HCT116 (cell line): ENCODE data around the gene UNC5C. TPM values are rescaled to one million over a fixed set of nuclear protein-coding genes. Genes with fewer than 3 reads are reported as not detected.

Source experiments
- ATAC-seq: fragments of 200-7000 bp; cut with Tn5 transposase; 2 replicates; pipeline ENCODE4 v1.9.1; 2020; ENCODE audit warnings: mild to moderate bottlenecking, moderate library complexity
- BruUV-seq: library from RNA; stranded (reverse); fragments of 400-500 nt; replicated peaks from 2 replicates; lab custom pipeline; 2021; lab: Mats Ljungman, UMichigan
- CTCF ChIA-PET: fragments of 300-600 bp; sonication (Branson Sonifier 250); formaldehyde crosslinking; loops from one replicate; lab custom pipeline; 2021; ENCODE audit warnings: antibody characterized with exemption; lab: Charles Lee
- POLR2A ChIA-PET: fragments of 300-600, 350-600 bp; sonication (Branson Sonifier 250); formaldehyde crosslinking; loops from one replicate; lab custom pipeline; 2021; ENCODE audit warnings: antibody characterized with exemption; lab: Charles Lee
- RAD21 ChIA-PET, 2 experiments: fragments of 300-600 bp; sonication (Branson Sonifier 250); formaldehyde crosslinking; loops; one replicate each; lab custom pipeline; 2023; ENCODE audit warnings: low total read pairs in 2 of 2; ENCODE audit not compliant: uncharacterized antibody in 2 of 2, unreplicated experiment in 2 of 2, low non-redundant PET in 1 of 2; lab: Charles Lee
- DNase-seq: peaks from one replicate; pipeline ENCODE4 v3.0.0-alpha.2; 2010; ENCODE audit warnings: low read depth, low spot score
- H2AFZ ChIP-seq: fragments of 200-600 bp; shearing (Covaris generic), sonication (generic); 2 replicates; pipeline ENCODE4 v1.6.1; 2017; ENCODE audit warnings: low read depth, mixed run types, mixed read lengths, antibody characterized with exemption, low read length; ENCODE audit not compliant: poor library complexity, severe bottlenecking
- H3K27ac ChIP-seq: 2 replicates; pipeline ENCODE4 v1.5.1; 2012; ENCODE audit warnings: low read depth, low read length
- H3K27me3 ChIP-seq: fragments of 200-600 bp; sonication (generic); 2 replicates; pipeline ENCODE4 v1.6.1; 2016; ENCODE audit warnings: mixed run types, low read length, mixed read lengths; ENCODE audit not compliant: insufficient read depth
- H3K36me3 ChIP-seq, 2 experiments: fragments of 200-500 bp in 1 of 2; fragments of 200-600 bp in 1 of 2; sonication (Bioruptor generic) in 1 of 2; sonication (generic) in 1 of 2; 2 replicates each; pipeline versions ENCODE4 v1.5.1 to v1.6.1; 2014 to 2016; ENCODE audit warnings: low read length in 2 of 2, inconsistent platforms in 1 of 2, mixed read lengths in 1 of 2, mixed run types in 1 of 2; ENCODE audit not compliant: insufficient read depth in 2 of 2, control insufficient read depth in 1 of 2
- H3K4me1 ChIP-seq, 2 experiments: fragments of 200-600 bp in 1 of 2; sonication (generic) in 1 of 2; 2 replicates each; pipeline versions ENCODE4 v1.5.1 to v1.6.1; 2012 to 2017; ENCODE audit warnings: low read length in 2 of 2, inconsistent platforms in 1 of 2, mild to moderate bottlenecking in 1 of 2, mixed read lengths in 1 of 2, mixed run types in 1 of 2, moderate library complexity in 1 of 2; ENCODE audit not compliant: insufficient read depth in 2 of 2, control insufficient read depth in 1 of 2
- H3K4me2 ChIP-seq: fragments of 200-600 bp; sonication (generic); 2 replicates; pipeline ENCODE4 v1.6.1; 2017; ENCODE audit warnings: mixed run types, low read length, mixed read lengths
- H3K4me3 ChIP-seq, 2 experiments: fragments of 200-600 bp in 1 of 2; sonication (generic) in 1 of 2; replicated peaks in 1 of 2; 2 replicates each; pipeline ENCODE4 v1.5.1; 2011 to 2016; ENCODE audit warnings: low read length in 2 of 2, control low read depth in 1 of 2, low read depth in 1 of 2, mild to moderate bottlenecking in 1 of 2, mixed read lengths in 1 of 2, mixed run types in 1 of 2
- H3K79me2 ChIP-seq: fragments of 200-600 bp; sonication (generic); 2 replicates; pipeline ENCODE4 v1.6.1; 2017; ENCODE audit warnings: mild to moderate bottlenecking, mixed run types, low read length, moderate library complexity, mixed read lengths; ENCODE audit not compliant: insufficient read depth
- H3K9ac ChIP-seq: fragments of 200-600 bp; sonication (generic); 2 replicates; pipeline ENCODE4 v1.6.1; 2016; ENCODE audit warnings: low read length, mixed read lengths
- H3K9me2 ChIP-seq: fragments of 200-600 bp; sonication (generic), shearing (Covaris generic); 2 replicates; pipeline ENCODE4 v1.6.1; 2017; ENCODE audit warnings: mixed run types, mild to moderate bottlenecking, moderate library complexity; ENCODE audit not compliant: insufficient read depth
- H3K9me3 ChIP-seq, 2 experiments: fragments of 200-500 bp in 1 of 2; fragments of 200-600 bp in 1 of 2; sonication (Bioruptor generic) in 1 of 2; sonication (generic) in 1 of 2; 2 replicates each; pipeline ENCODE4 v1.6.1; 2014 to 2017; ENCODE audit warnings: low read length in 2 of 2, mixed read lengths in 2 of 2, inconsistent platforms in 1 of 2, low read depth in 1 of 2, mild to moderate bottlenecking in 1 of 2, mixed run types in 1 of 2, moderate library complexity in 1 of 2; ENCODE audit not compliant: control insufficient read depth in 1 of 2, insufficient read depth in 1 of 2
- H4K20me1 ChIP-seq: fragments of 200-600 bp; sonication (generic), shearing (Covaris generic); 2 replicates; pipeline ENCODE4 v1.6.1; 2017; ENCODE audit warnings: mixed run types, mild to moderate bottlenecking, moderate library complexity; ENCODE audit not compliant: insufficient read depth
- ATF3 ChIP-seq: IDR thresholded peaks from 2 replicates; pipeline ENCODE4 v1.6.1; 2012
- CBX3 ChIP-seq: IDR thresholded peaks from 2 replicates; pipeline ENCODE4 v1.6.1; 2012; ENCODE audit warnings: low read depth
- CEBPB ChIP-seq: IDR thresholded peaks from 2 replicates; pipeline ENCODE4 v1.6.1; 2012; ENCODE audit warnings: low read depth
- CTCF ChIP-seq, 3 experiments: fragments of 200-600 bp in 1 of 3; sonication (generic) in 1 of 3; IDR thresholded peaks in 2 of 3; conservative IDR thresholded peaks in 1 of 3; 2 replicates each; pipeline ENCODE4 v1.5.1; 2012 to 2017; ENCODE audit warnings: low read depth in 2 of 3, low read length in 2 of 3, antibody characterized with exemption in 1 of 3, borderline replicate concordance in 1 of 3, control low read depth in 1 of 3, mild to moderate bottlenecking in 1 of 3, mixed read lengths in 1 of 3, mixed run types in 1 of 3, moderate library complexity in 1 of 3; ENCODE audit not compliant: insufficient read depth in 1 of 3
- EGR1 ChIP-seq: IDR thresholded peaks from 2 replicates; pipeline ENCODE4 v1.6.1; 2012; ENCODE audit warnings: low read depth
- EZH2 ChIP-seq: fragments of 200-600 bp; sonication (generic); IDR thresholded peaks from 2 replicates; pipeline ENCODE4 v1.6.1; 2017; ENCODE audit warnings: antibody characterized with exemption, mixed run types
- FOSL1 ChIP-seq: IDR thresholded peaks from 2 replicates; pipeline ENCODE4 v1.6.1; 2012; ENCODE audit warnings: low read depth
- MAX ChIP-seq: IDR thresholded peaks from 2 replicates; pipeline ENCODE4 v1.6.1; 2012
- POLR2A ChIP-seq: IDR thresholded peaks from 2 replicates; pipeline ENCODE4 v1.7.0; 2011; ENCODE audit warnings: borderline replicate concordance; ENCODE audit not compliant: insufficient read depth, insufficient read length; ENCODE audit errors: extremely low read depth
- POLR2AphosphoS5 ChIP-seq: IDR thresholded peaks from 2 replicates; pipeline ENCODE4 v1.6.1; 2011; ENCODE audit warnings: mild to moderate bottlenecking, low read depth, low read length, moderate library complexity
- RAD21 ChIP-seq: IDR thresholded peaks from 2 replicates; pipeline ENCODE4 v1.6.1; 2012; ENCODE audit warnings: low read depth, mild to moderate bottlenecking
- REST ChIP-seq: IDR thresholded peaks from 2 replicates; pipeline ENCODE4 v1.6.1; 2012; ENCODE audit warnings: low read depth
- SIN3A ChIP-seq: IDR thresholded peaks from 2 replicates; pipeline ENCODE4 v1.6.1; 2012; ENCODE audit warnings: low read depth
- SRF ChIP-seq: IDR thresholded peaks from 2 replicates; pipeline ENCODE4 v1.6.1; 2012; ENCODE audit warnings: low read depth
- TCF7L2 ChIP-seq: IDR thresholded peaks from 2 replicates; pipeline ENCODE4 v1.7.0; 2011; ENCODE audit warnings: borderline replicate concordance, inconsistent platforms; ENCODE audit not compliant: insufficient read depth, insufficient read length; ENCODE audit errors: extremely low read depth
- YY1 ChIP-seq: IDR thresholded peaks from 2 replicates; pipeline ENCODE4 v1.6.1; 2011; ENCODE audit warnings: low read length, low read depth, moderate library complexity, mild to moderate bottlenecking; ENCODE audit not compliant: insufficient replicate concordance; ENCODE audit errors: extremely low read depth
- ZFX ChIP-seq: fragments of 450-650 bp; IDR thresholded peaks from 2 replicates; pipeline ENCODE4 v1.6.1; 2017
- ZNF274 ChIP-seq: fragments of 200-500 bp; sonication (Bioruptor generic); IDR thresholded peaks from 2 replicates; pipeline ENCODE4 v1.6.1; 2014; ENCODE audit warnings: mild to moderate bottlenecking, low read depth, low read length, inconsistent platforms
- intact Hi-C: fragments of 100-400 bp; cut with micrococcal nuclease; formaldehyde crosslinking; loops from 2 replicates; pipeline ENCODE4 v1.10.0; 2022
- total RNA-seq: library from RNA; stranded (reverse); gene quantifications from one replicate; pipeline ENCODE4 v1.2.1, GENCODE V29; 2021; ENCODE audit not compliant: unreplicated experiment

UNC5C gene
- total RNA-seq, 1 experiment from 2014 or later = not detected

GRCh38 chr4:95499291-95499696, 49.5 kb downstream of the UNC5C start:
- intact Hi-C loops = no loop called here
- CTCF ChIA-PET = no interaction called here
- RAD21 ChIA-PET = no interaction called here

More at GRCh38 chr4:95499291-95499696, 49.5 kb downstream of the UNC5C start:
- no peaks in the 10 kb centered on the region for H3K9me3 ChIP-seq
- H3K36me3 ChIP-seq = no peaks in the 10 kb centered on the region
- no peaks in the 10 kb centered on the region for H3K27me3 ChIP-seq
- H2AFZ ChIP-seq = no peak overlapping the region
- H3K9ac ChIP-seq = no peak overlapping the region
- no peaks in the 10 kb centered on the region for H4K20me1 ChIP-seq
- no peak overlapping the region for H3K4me3 ChIP-seq
- TF ChIP-seq MAX = no peak
- no peak for TF ChIP-seq EGR1
- TF ChIP-seq YY1 = no peak
- no peak for TF ChIP-seq CTCF (IDR thresholded peaks at IDR 0.05 in 2 of 3, conservative IDR thresholded peaks at IDR 0.05 in 1 of 3; ENCODE audit: borderline replicate concordance in 1 of 3, insufficient read depth in 1 of 3, low read depth in 2 of 3, low read length in 2 of 3)
- TF ChIP-seq ATF3 = no peak
- no peak for TF ChIP-seq CBX3
- TF ChIP-seq POLR2A = no peak
- no peak for TF ChIP-seq SRF
- TF ChIP-seq EZH2 = no peak
- no peak for TF ChIP-seq CEBPB
- TF ChIP-seq TCF7L2 = no peak
- TF ChIP-seq FOSL1 = no peak
- TF ChIP-seq ZNF274 = no peak
- TF ChIP-seq POLR2AphosphoS5 = no peak
- no peak for TF ChIP-seq ZFX
- no peak for TF ChIP-seq RAD21
- no peak for TF ChIP-seq SIN3A
- no peak for TF ChIP-seq REST
- TF ChIP-seq, all 23 proteins: peak for 0
- no TSS peak for BruUV-seq
- Histone ChIP-seq H3K4me2 (no peak overlapping the region), H3K4me1 (no peaks in the 10 kb centered on the region; a peak in 2 of 4 replicates), H3K9me2 (no peaks in the 10 kb centered on the region), H3K79me2 (no peaks in the 10 kb centered on the region), H3K27ac (no peak overlapping the region)
- DNase-seq (no peak), ATAC-seq (no peak)
- POLR2A ChIA-PET = no interaction called here
